CD4-positive, alpha-beta T cell (primary cell): Measurements from ENCODE around the gene CSTPP1. TPM values are rescaled to one million over a fixed set of nuclear protein-coding genes. Genes with fewer than 3 reads are reported as not detected.

ENCODE experiments used
- ATAC-seq: fragments of 200-7000 bp; cut with Tn5 transposase; one replicate; pipeline ENCODE4 v1.10.0; 2022; ENCODE audit warnings: mild to moderate bottlenecking; ENCODE audit not compliant: poor library complexity
- CTCF ChIA-PET: fragments of 350-600 bp; sonication (Branson Sonifier 250); formaldehyde crosslinking; loops from one replicate; lab custom pipeline; 2021; ENCODE audit warnings: antibody characterized with exemption, inconsistent platforms; lab: Charles Lee
- POLR2A ChIA-PET: fragments of 350-600 bp; sonication (Branson Sonifier 250); formaldehyde crosslinking; loops from one replicate; lab custom pipeline; 2021; ENCODE audit warnings: antibody characterized with exemption, inconsistent platforms; lab: Charles Lee
- DNase-seq, 14 experiments: peaks; one replicate each; pipeline ENCODE4 v3.0.0-alpha.2; 2013 to 2020; ENCODE audit warnings: mixed read lengths in 2 of 14
- H3K27ac ChIP-seq, 2 donors: one replicate each; pipeline versions ENCODE4 v1.5.1 to v1.7.0; 2013; ENCODE audit warnings: low read length in 2 of 2, low read depth in 1 of 2, mild to moderate bottlenecking in 1 of 2
- H3K27me3 ChIP-seq, 2 experiments: 1 replicate in 1 of 2; 2 replicates in 1 of 2; pipeline versions ENCODE4 v1.6.1 to v1.7.0; 2013; ENCODE audit warnings: low read length in 2 of 2, control low read depth in 1 of 2, mild to moderate bottlenecking in 1 of 2, moderate library complexity in 1 of 2; ENCODE audit not compliant: insufficient read depth in 2 of 2, control insufficient read depth in 1 of 2
- H3K36me3 ChIP-seq: one replicate; pipeline ENCODE4 v1.6.1; 2013; ENCODE audit warnings: low read length, control low read depth; ENCODE audit not compliant: insufficient read depth
- H3K4me1 ChIP-seq: one replicate; pipeline ENCODE4 v1.6.1; 2013; ENCODE audit warnings: low read length, control low read depth; ENCODE audit not compliant: insufficient read depth
- H3K4me3 ChIP-seq: one replicate; pipeline ENCODE4 v1.5.1; 2013; ENCODE audit warnings: mild to moderate bottlenecking, low read length, moderate library complexity
- H3K9me3 ChIP-seq, 2 experiments: 1 replicate in 1 of 2; 2 replicates in 1 of 2; pipeline versions ENCODE4 v1.6.1 to v1.7.0; 2013; ENCODE audit warnings: low read length in 2 of 2, mild to moderate bottlenecking in 2 of 2, control low read depth in 1 of 2, moderate library complexity in 1 of 2; ENCODE audit not compliant: control insufficient read depth in 1 of 2, insufficient read depth in 1 of 2
- H3K27ac Mint-ChIP-seq: one replicate; pipeline ENCODE4 v1.8.0; 2020; ENCODE audit warnings: mixed read lengths
- H3K27me3 Mint-ChIP-seq: one replicate; pipeline ENCODE4 v1.8.0; 2021; ENCODE audit warnings: mixed read lengths
- H3K36me3 Mint-ChIP-seq: one replicate; pipeline ENCODE4 v1.8.0; 2021; ENCODE audit warnings: low read depth, mixed read lengths
- H3K4me1 Mint-ChIP-seq: one replicate; pipeline ENCODE4 v1.8.0; 2021; ENCODE audit warnings: low read depth, mixed read lengths
- H3K4me3 Mint-ChIP-seq: one replicate; pipeline ENCODE4 v1.8.0; 2020; ENCODE audit warnings: mild to moderate bottlenecking, mixed read lengths
- H3K9me3 Mint-ChIP-seq: one replicate; pipeline ENCODE4 v1.8.0; 2020; ENCODE audit warnings: mixed read lengths
- intact Hi-C, 2 experiments: fragments of 100-400 bp; cut with DNase I in 1 of 2; cut with micrococcal nuclease in 1 of 2; formaldehyde crosslinking; loops; one replicate each; pipeline versions ENCODE4 v1.15.1 to v1.9.0; 2023 to 2025; cut with DNase I, micrococcal nuclease
- total RNA-seq, 174 experiments: library from RNA in 2 of 174; stranded (reverse) in 2 of 174; gene quantifications; one replicate each; pipeline ENCODE4 v1.2.3 and lab custom pipeline; 2021 to 2026
- TF ChIP-seq, protein P1 (sequence below): fragments of 200-600 bp; IDR thresholded peaks from one replicate; pipeline ENCODE4 v1.8.0; 2022; ENCODE audit warnings: antibody characterized with exemption, mild to moderate bottlenecking

The CSTPP1 gene
- total RNA-seq, 2 experiments from 2014 or later = 6.6 to 7.3 TPM

- Histone ChIP-seq H3K9me3 (no peaks in the 10 kb centered on the region), H3K4me1 (no peaks in the 10 kb centered on the region), H3K27me3 (no peaks in the 10 kb centered on the region), H3K4me3 (no peak overlapping the region), H3K27ac (no peak overlapping the region), H3K36me3 (no peaks in the 10 kb centered on the region)
- ChIA-PET POLR2A (no interaction called here), CTCF (interaction anchor here (0.6 to 1.1 kb wide), 2 partner anchors 23 to 1090 kb away, joined by 3 to 4 read pairs; no protein-coding TSS in a partner anchor)
- intact Hi-C loops = no loop called here
- H3K36me3 Mint-ChIP-seq = no peaks in the 10 kb centered on the region
- no peak overlapping the region for H3K27ac Mint-ChIP-seq
- DNase-seq (no peak), ATAC-seq (no peak)
- no peaks in the 10 kb centered on the region for H3K4me1 Mint-ChIP-seq
- no peaks in the 10 kb centered on the region for H3K9me3 Mint-ChIP-seq
- H3K27me3 Mint-ChIP-seq = no peaks in the 10 kb centered on the region
- TF ChIP-seq, protein P1, sequence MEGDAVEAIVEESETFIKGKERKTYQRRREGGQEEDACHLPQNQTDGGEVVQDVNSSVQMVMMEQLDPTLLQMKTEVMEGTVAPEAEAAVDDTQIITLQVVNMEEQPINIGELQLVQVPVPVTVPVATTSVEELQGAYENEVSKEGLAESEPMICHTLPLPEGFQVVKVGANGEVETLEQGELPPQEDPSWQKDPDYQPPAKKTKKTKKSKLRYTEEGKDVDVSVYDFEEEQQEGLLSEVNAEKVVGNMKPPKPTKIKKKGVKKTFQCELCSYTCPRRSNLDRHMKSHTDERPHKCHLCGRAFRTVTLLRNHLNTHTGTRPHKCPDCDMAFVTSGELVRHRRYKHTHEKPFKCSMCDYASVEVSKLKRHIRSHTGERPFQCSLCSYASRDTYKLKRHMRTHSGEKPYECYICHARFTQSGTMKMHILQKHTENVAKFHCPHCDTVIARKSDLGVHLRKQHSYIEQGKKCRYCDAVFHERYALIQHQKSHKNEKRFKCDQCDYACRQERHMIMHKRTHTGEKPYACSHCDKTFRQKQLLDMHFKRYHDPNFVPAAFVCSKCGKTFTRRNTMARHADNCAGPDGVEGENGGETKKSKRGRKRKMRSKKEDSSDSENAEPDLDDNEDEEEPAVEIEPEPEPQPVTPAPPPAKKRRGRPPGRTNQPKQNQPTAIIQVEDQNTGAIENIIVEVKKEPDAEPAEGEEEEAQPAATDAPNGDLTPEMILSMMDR = no peak
- no peak overlapping the region for H3K4me3 Mint-ChIP-seq
These were observed 194.0 kb downstream of the CSTPP1 start for GRCh38 chr11:47130543-47130942.

DNA sequence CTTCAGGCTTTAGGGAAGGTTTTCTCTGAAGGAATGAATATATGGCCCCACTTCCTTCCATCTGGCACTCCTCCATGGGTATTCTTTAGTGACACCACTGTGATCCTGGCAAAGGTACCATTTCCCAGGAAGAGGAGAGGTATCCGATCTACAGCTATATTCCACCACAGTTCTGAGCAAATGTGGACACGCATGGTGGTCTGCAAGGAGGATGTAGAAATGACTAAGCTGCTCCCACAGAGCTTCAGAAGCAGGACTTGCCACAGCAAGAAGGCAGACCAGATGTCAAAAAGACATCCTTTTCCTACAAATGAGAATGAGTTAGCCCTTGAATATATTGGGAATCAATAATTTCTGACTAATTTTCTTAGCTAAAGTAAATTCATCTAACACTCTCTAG is 194.6 kb downstream of the CSTPP1 start:
- ChIA-PET POLR2A (no interaction called here), CTCF (interaction anchor here (0.6 to 1.1 kb wide), 2 partner anchors 22 to 1091 kb away, joined by 3 to 4 read pairs; no protein-coding TSS in a partner anchor)
- Mint-ChIP-seq H3K27ac (no peak overlapping the region), H3K9me3 (no peaks in the 10 kb centered on the region), H3K4me3 (no peak overlapping the region), H3K4me1 (no peaks in the 10 kb centered on the region), H3K36me3 (no peaks in the 10 kb centered on the region), H3K27me3 (no peaks in the 10 kb centered on the region)
- no peak for ATAC-seq
- TF ChIP-seq, protein P1 = no peak
- Histone ChIP-seq H3K27ac (no peak overlapping the region), H3K4me1 (no peaks in the 10 kb centered on the region), H3K27me3 (no peaks in the 10 kb centered on the region), H3K36me3 (no peaks in the 10 kb centered on the region), H3K4me3 (no peak overlapping the region), H3K9me3 (no peaks in the 10 kb centered on the region)
- no peak for DNase-seq
- intact Hi-C loops = no loop called here

DNA sequence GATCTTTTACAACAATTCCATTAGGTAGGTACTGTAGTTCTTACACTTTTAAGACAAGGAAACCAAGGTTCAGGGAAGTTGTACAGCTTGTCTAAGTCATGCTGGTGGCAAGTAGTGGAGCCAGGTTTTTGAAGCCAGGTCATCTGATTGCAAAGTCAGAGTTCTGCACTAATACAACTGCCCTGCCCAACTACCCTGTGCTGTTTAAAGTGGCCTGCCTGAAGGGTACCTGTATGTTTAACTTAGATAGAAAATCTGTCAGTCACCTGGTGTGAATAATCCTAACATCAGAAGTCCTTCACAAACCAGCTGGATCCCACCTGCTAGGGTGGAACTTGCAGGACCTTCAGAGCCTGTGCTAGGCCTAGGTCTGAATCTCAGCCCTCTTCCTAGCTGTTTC is 195.9 kb downstream of the CSTPP1 start:
- CTCF ChIA-PET = interaction anchor here (0.6 kb wide), 1 partner anchor 16 kb away, joined by 5 read pairs; no protein-coding TSS in a partner anchor
- POLR2A ChIA-PET = no interaction called here

More for the DNA sequence above, 195.9 kb downstream of the CSTPP1 start:
- peaks cover 2% of the 10 kb centered on the region for H3K36me3 ChIP-seq
- ATAC-seq = no peak
- Mint-ChIP-seq H3K36me3 (peaks cover 4% of the 10 kb centered on the region), H3K27me3 (no peaks in the 10 kb centered on the region), H3K4me1 (no peaks in the 10 kb centered on the region), H3K27ac (no peak overlapping the region), H3K9me3 (no peaks in the 10 kb centered on the region), H3K4me3 (no peak overlapping the region)
- H3K9me3 ChIP-seq = no peaks in the 10 kb centered on the region
- DNase-seq = no peak
- H3K27me3 ChIP-seq = no peaks in the 10 kb centered on the region
- H3K4me1 ChIP-seq = no peaks in the 10 kb centered on the region
- H3K4me3 ChIP-seq = no peak overlapping the region
- no peak overlapping the region for H3K27ac ChIP-seq
- intact Hi-C loops = no loop called here
- TF ChIP-seq, protein P1 = no peak
